Renal cortex interstitium (tissue), 11 donors: ENCODE measurements around the gene CDC25B. TPM values are rescaled to one million over a fixed set of nuclear protein-coding genes. Genes with fewer than 3 reads are reported as not detected.

Experiments
- DNase-seq, 11 donors: peaks; one replicate each; pipeline ENCODE4 v3.0.0-alpha.2; 2013; ENCODE audit warnings: low read depth in 9 of 11, low spot score in 4 of 11; ENCODE audit errors: extremely low read depth in 1 of 11
- polyA plus RNA-seq, 3 donors: library from polyadenylated mRNA; unstranded; fragments of 120-200 nt; gene quantifications; one replicate each; pipeline ENCODE4 v1.2.1, GENCODE V29; 2013; ENCODE audit not compliant: insufficient read length in 3 of 3

CDC25B gene
- polyA plus RNA-seq, 3 donors, result 35.4 to 40.3 (median 39.3) TPM

DNA sequence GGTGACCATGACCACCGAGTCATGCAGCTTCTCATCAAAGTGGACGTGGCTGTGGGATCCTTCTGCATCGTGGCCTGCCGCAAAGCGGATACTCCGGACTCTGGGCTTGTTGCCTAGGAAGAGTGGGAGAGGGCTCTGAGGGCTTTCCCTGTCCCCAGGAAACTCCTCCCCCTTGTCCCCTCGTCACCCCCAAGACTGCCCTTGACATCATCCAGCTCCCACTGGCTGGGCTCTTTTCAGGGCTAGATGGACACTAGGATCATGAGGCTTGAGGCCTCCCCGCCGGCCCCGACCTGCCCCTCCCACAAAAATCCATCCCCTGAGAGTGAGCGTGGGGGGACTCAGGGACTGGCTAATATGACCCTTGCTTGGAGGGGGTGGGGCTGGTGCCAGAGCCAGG, 37.5 kb upstream of the CDC25B start:
- no peak for DNase-seq

DNA sequence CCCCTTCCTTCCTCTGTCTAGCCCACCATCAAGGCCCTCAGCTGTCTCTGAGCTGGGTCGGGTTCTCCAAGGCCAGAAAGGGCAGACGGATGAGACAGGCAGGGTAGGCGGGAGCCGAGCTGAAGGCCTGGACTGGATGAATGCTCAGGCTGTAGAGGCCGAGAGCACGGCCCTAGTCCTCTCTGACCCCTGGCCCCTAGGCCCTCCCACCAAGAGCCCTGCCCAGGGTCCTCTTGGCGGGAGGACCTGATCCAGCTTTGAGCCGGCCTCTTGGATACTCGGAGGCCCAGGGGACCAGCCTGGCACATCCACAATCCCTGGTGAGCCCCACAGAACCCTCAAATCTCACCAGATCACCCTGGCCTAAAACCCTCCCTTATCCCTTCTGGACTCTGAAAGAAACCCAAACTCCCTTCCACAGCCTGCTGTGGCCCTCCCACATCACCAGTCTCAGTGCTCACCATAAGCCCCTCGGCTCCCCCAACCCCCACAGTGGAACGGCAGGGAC, 36.7 kb upstream of the CDC25B start:
- no peak for DNase-seq

DNA sequence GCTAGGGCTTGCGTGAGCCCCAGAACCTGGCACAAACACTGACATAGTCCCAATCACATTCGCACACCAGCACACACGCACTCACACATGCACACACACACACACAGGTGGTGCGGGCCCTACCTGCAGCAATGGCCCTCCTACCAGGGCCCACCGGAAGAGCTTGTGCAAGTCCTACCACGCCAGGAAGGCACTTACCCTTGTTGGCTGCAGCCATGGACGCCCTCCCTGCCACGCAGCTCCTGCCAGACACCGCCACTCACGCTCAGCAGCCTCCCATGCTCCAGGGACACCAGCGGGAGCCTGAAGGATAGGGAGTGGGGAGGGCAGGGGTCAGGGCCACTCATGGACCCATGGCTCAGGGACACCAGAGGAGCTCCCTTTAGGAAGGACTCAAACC, 36.2 kb upstream of the CDC25B start:
- DNase-seq, result no peak

DNA sequence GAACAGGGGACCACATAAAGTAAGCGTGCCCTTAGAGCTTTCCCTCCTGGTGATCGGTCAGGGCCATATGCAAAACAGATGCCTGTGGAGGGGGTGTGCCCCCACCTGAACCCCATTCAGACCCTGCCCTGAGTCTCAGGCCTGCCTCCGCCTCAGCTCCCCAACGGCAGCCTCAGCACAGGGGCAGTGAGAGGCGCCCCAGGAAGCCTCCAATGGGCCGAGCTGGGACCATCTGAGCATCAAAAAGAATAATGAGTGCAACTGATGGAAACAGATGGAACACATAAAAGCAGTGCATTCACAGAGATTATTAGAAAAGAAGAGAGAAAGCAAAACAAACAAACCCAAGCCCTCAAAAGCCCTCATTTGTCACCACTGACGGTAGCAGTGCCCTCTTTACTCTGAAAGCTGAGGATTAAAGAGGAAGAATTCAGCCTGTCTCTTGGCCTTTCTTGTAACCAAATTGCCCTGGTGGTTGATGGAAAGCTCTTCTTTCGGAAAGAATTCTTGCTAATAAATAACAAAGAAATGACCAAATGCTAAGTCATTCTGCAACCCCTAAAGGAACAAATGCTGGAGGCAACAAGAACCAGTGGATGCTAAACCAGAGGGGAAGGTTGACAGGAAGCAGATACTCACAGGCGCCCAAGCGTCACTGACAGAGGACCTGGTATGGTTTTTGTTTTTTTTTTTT, 35.3 kb upstream of the CDC25B start:
- DNase-seq, result peak in 3 of 11 donors; percentile 64 to 72 (median 67)

DNA sequence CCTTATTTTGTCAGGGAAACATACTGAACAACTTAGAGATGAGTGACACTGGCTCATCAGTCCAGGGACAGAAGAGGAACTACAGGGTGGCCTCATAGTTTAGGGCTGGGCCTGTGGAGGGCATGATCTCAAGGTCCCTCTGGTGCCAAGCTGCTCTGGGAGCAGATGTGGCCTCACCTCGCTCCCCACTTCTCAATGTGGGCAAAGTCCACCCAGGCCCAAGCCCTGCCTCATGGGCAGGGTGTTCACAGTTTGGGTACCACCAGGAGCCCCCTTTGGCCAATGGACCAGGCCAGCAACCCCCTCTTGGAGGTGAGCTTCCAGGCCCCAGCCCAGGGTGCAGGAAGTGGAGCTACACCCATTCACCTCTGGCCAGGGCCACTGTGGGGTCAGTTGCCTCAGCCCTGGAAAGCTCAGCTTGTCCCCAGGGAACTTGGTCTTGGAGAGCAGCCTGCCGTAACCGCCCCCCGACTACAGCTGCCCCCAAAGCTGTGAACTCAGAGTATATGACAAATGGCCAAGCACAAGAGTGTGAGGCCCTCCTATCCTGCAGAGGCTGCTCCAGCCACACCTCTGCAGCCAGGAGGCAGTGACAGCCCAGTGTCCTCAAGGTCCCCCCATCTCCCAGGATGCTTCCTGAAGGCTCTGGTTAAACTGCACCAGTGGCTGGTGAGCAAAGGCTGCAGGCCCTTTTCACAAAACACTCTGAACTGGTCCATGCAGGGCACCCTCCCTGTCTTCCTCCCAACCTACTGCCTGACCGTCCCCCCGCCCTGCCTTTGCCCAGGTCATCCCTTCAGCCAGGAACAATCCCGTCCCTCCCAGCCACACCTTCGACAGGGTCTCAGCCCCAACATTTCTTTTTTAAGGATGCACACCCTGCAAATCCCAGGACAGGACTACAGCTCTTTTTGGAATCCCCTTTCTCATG, 32.2 kb upstream of the CDC25B start:
- no peak for DNase-seq

DNA sequence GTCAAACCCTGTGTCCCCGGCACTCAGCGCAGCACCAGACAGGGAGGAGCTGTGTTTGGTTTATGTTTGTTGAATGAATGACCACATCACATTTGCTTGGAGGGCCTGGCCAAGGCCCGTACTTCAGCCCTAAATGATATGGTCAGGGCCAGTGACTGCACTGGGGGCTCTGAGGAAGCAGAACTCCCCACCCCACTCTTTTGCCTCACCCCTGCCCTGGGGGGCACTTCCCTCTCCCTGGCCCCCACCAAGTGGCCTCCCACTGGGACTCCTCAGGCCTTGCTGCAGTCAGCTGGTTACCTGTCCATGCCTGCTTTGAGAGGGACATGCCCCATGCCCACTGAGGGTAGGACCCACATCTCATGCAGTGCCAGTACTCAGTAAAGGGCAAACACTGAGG, 31.5 kb upstream of the CDC25B start:
- no peak for DNase-seq

DNA sequence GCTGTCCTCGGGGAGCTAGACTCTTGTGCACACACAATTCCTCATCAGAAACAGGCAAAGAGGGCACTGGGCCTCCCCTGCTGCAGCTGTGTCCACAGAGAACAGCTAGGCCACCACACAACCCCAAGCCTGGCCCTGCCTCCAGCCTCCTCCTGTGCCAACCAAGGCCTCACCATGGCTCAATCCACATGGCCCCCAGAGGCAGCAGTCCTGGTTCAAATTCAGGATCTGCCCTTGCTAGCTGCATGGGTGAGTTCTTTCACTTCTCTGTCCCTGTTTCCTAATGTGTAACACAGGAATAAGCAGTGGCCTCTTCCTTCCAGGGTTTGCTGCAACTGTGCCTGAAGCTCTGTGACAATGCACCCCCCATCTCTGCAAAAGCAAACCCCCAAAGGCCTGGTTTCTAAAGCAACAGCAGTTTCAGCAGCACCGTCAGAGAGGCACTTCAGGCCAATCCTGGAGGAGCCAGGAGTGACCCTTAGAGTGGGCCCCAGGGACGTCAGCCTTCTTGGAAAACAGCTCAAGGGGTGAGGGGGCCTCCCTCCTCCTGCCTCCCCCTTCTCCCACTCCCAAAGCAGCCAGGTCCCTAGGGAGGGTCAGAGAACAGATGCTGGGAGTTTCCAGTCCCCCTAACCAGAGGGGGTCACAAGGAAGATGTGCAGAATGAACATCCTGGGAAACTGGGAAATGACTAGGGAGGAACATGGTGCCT, 30.8 kb upstream of the CDC25B start:
- no peak for DNase-seq

DNA sequence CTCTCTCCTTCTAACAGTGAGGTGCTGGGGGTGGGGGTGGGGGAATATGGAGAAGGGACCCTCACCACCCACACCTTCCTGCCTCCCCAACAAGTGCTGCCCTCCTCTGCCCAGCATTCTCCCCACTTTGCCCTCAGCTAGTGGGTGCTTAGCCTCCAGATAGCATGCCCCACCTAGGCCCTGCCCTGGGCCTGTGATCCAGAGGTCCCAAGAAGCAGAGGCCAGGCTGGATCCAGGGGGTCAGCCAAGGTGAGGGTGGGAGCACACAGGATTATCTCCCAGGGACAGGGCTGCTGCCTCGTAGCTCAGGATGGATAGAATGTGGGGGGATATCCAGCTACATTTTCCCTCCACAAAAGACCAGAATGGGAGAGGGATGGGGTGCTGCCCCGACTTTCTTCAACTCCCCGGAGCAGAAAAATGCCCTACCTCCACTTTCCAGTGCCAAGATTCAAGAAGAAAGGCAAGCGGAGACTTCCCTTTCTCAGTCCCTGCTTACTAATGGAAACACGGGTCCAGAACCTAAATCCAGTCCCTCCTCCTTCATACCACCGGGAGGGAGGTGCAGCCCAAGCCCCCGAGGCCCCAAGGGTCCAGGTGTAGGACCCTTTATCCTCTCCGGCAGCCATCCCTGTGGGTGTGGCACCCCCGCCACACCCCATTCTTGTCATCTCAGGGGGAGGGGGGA, 29.5 kb upstream of the CDC25B start:
- no peak for DNase-seq

DNA sequence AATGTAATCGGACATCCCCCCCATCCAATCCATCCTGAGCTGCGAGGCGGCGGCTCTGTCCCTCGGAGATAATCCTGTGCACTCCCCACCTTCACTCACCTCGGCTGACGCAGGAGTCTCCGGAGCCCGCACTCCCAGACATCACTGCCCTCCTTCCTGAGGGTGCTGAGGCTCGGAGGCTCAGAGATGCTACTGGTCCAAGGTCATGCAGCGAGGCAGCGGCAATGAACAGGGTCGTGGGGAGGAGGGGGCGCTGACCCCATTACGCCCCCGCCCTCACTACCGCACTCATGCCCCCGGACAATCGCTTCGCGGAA, 29.0 kb upstream of the CDC25B start:
- no peak for DNase-seq

DNA sequence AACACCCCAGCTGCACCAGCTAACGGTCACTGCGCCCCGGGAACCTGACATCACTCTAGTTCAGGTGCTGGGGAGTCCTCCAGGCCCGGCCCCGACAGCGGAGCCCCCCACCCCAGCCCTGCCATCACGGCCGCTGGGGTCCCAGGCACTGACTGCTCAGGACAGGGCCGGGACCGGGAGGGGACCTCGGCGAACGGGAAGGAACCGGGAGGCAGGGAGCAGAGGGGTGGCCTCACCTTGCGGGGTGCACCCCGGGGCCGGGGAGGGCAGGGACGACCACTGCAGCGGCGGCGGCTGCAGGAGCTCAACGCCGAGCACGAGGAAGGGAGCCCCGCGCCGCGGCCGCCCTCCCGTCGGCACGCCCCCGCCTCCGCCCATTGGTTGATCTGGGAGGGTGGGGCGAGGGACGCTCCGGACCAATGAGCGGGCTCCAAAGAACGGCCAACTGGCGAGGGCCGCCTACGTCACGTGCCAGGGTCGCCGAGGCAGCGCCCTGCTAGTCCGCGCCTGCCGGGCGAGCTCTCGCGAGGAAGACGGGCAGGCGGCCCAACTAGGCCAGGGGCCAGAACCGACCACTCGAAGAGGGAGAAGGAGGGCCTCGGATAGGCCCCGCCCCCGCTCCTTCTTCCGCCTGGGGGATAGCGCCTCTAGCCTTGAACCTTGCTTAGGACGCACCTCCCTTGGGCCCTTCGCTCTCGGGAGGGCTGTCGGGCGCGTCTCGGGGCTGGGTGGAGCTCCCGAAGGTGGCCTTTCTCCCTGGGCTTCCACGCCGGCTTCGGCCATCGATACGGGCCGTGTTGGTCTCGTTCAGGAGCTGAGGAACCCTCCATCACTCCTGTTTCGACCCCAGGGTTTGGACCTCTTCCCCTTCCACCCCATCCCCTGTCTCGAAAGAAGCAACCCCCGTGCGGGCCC, 28.4 kb upstream of the CDC25B start, which contains the start of gene ADISSP:
Gene ADISSP, minus strand, starts transcription at position 327 of the 915 bp plus-strand sequence. CDS start 7,653 bp downstream, outside the sequence.
- DNase-seq, result peak; percentile 86 to 98 (median 96)

DNA sequence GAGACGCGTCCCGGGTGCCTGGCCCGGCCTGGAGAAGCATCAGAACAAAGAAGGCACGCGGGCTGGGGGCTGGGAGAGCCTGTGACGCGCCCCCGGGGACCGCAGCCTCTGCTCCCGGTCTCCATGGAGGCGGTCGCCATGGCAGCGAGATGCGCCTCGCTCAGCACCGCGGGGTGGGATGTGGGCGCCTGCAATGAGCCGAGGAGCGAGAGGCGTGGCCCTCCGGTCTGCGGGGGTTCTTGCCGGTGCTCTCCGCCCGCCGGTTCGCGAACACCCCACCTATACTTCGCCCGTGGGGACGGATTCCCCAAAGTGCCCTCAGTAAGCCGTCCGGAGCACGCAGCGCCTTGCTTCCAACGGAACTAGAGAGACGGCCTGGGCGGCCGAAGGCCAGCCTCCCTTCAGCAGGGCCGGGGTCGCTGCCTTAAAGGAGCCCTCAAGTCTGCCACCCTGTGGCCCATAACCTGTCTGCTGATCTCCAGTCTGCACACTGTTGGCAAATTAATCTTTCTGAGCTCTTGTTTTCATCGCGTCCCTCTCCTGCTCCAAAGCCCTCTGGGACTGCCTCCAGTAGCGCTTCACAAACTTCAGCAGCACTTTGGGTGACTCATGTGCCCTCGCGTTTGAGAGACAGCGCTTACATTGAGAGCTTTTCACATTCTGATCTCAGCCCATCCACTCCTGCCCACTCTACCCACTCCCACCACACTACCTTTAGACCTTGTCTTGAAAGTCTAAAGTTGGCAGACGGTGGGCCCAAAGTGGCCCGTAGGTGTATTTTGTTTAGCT, 27.6 kb upstream of the CDC25B start:
- DNase-seq, result peak in 5 of 11 donors; percentile 67 to 72 (median 68)

DNA sequence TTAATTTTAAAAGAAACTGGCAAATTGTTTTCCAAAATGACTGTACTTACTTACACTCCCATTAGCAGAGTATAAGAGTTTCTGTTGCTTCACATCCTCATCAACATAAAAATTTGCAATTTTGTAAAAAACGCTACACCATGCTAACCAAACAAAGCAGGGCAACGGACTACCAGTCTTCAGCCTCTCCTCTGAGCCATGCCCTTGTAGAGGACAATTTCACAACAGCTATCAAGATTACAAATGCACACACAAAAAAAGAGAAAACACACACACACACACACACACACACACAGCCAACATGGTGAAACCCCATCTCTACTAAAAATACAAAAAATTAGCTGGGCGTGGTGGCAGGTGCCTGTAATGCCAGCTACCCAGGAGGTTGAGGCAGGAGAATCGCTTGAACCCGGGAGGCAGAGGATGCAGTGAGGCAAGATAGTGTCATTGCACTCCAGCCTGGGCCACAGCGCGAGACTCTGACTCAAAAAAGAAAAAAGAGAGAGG, 24.5 kb upstream of the CDC25B start:
- no peak for DNase-seq

DNA sequence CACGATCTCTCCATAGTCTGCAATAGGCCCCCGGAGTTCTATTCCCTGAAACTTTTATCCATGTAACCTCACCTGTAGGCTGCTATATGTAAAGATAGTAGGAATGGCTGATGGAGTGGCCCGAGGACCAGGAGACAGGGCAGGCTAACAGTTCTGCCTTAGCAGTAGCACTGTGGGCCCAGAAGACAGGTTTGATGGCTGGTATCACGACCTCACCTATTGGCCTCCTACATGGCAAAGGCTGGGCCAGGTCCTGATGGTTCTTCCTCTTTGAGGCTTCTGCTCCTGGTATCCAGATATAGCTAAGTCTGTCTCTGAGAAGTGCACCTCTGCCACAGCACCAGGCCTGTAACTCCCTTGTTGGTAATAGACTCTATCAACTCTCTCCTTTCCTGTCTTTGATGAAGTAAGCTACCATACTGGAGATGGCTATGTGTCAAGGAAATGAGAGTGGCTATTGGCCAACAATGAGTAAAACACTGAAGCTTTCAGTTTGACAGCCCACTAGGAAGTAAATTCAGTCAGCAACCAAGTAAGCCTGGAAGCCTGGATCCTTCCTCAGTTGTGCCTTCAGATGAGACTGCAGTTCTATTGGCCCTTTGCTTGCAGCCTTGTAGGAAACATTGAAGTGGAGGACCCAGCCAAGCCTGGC, 20.5 kb upstream of the CDC25B start:
- no peak for DNase-seq

DNA sequence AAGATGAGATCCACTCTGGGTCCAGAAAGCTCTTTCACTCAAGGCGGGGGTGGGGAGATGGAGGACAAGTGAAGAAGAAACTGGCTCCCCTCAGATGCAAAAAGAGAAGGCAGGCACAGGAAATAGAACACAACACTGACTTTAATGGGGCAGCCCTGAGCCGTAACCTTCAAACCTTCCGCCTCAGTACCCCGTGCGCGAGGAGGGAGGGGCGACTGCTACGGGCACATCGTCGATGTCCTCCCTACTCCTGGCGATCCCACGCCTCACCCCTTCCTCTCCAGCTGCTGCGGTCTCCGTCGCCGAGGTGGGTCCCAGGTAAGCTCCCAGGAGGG, 18.8 kb upstream of the CDC25B start:
- DNase-seq, result no peak

DNA sequence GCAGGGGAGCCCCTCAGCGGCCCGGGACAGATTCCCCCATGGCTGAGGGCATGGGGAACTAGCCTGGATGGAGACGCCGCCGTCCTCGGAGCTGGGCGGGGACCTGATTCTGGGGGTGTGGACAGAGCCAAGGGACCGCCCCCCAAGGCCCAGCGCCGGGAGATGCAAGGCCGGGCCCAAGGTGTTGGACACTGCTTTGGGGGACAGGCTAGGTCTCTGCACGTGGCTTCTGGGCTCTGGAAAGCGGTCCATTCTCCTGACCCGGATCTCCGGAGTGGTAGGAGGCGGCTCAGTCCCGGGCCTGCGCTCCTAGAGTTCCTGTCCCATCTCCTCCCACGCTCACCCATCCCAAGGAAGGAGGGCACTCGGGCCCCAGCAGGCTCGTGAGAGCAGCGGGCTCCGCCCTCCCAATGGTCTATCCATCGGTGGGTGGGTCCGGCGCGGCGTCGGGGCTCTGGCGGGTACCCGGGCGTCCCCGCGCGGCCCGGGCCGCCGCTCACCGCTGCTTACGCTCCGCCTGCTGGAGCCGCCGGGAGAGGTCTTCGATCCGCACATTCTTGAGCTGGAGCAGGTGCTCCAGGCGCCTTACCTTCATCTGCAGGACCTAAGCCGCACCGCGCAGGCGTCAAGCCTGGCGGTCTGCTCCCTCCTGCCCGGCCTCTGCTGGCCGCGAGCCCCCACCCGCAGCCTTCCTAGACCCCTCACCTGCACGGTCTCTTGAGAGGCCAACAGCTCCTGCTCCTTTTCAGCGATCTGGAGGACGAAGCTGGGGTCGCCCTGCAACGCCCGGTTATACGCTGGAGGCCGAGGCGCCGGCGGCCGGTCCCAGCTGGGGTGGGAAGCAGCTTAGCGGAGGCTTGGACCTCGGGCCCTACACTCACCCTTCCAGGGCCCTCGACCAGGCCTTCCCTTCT, 18.1 kb upstream of the CDC25B start:
- DNase-seq, result no peak

DNA sequence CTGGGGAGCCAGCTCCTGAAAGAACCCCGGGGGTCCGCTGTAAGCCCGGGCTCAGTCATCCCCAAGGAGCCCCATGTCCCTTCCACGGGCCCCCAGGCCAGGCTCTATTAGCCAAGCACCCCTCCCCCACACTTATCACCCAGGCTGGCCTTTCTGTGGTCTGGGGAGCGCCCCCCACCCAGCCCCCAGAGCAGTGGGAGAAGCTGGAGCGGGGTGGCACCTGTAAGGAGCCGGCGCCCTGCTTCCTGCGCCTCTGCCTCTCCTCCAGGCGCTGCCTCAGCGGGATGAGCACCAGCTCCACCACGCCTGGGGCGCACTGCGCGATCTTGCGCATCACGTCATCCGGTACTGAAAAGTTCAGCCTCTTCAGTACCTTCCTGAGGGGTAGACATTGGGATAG, 17.1 kb upstream of the CDC25B start:
- DNase-seq, result no peak
